Sciatic nerve (tissue), 2 donors: ENCODE measurements around the gene CASS4. TPM values are rescaled to one million over a fixed set of nuclear protein-coding genes. Genes with fewer than 3 reads are reported as not detected.

Source experiments
- ATAC-seq: fragments of 200-7000 bp; cut with Tn5 transposase; one replicate; pipeline ENCODE4 v1.9.1; 2020; ENCODE audit warnings: mild to moderate bottlenecking, moderate library complexity
- DNase-seq: peaks from one replicate; pipeline ENCODE4 v3.0.0-alpha.2; 2020; ENCODE audit warnings: low spot score
- intact Hi-C: fragments of 100-400 bp; cut with DNase I; formaldehyde crosslinking; loops from one replicate; pipeline ENCODE4 v1.14.2; 2022
- total RNA-seq: library from RNA; stranded (reverse); fragmentation: NEBNext Ultra II Directional; extraction: Animal tissue kit (Norgen Biotek cat#: 25700); gene quantifications from one replicate; pipeline ENCODE4 v1.2.1, GENCODE V29; 2021
- donor health status: DM: no; HTN: no; CAD: no.
- donor health status: DM: no; HTN: no; CAD: no.

Gene CASS4
- total RNA-seq, 1 donor from 2014 or later: 2.4 TPM

GRCh38 chr20:56420940-56421688 is 9.1 kb downstream of the CASS4 start:
- intact Hi-C loops: no loop called here
- no peak for DNase-seq
- no peak for ATAC-seq

- peak; percentile 34 for ATAC-seq
- intact Hi-C loops: no loop called here
- DNase-seq: no peak
Measured at GRCh38 chr20:56422076-56422823, 10.2 kb downstream of the CASS4 start.

GRCh38 chr20:56422824-56423189 is 10.7 kb downstream of the CASS4 start:
- intact Hi-C loops: no loop called here
- no peak for ATAC-seq

GRCh38 chr20:56423211-56423610 is 11.2 kb downstream of the CASS4 start:
- no peak for ATAC-seq
- intact Hi-C loops: no loop called here
- DNase-seq: no peak

More at GRCh38 chr20:56422824-56423189, 10.7 kb downstream of the CASS4 start:
- no peak for DNase-seq

GRCh38 chr20:56423886-56424285 is 11.8 kb downstream of the CASS4 start:
- no peak for DNase-seq
- intact Hi-C loops: no loop called here
- ATAC-seq: no peak

GRCh38 chr20:56424931-56425330 is 12.9 kb downstream of the CASS4 start:
- intact Hi-C loops: no loop called here
- ATAC-seq (no peak), DNase-seq (no peak)

- DNase-seq (no peak), ATAC-seq (no peak)
- intact Hi-C loops: no loop called here
Measured at GRCh38 chr20:56426026-56426425, 14.0 kb downstream of the CASS4 start.

GRCh38 chr20:56426926-56427325 is 14.9 kb downstream of the CASS4 start:
- DNase-seq (no peak), ATAC-seq (no peak)
- intact Hi-C loops: no loop called here

GRCh38 chr20:56427797-56428196 is 15.7 kb downstream of the CASS4 start:
- intact Hi-C loops: no loop called here
- ATAC-seq (no peak), DNase-seq (no peak)

- ATAC-seq: no peak
- intact Hi-C loops: no loop called here
- no peak for DNase-seq
Measured at GRCh38 chr20:56428410-56428809, 16.4 kb downstream of the CASS4 start.

GRCh38 chr20:56428881-56429280 is 16.8 kb downstream of the CASS4 start:
- ATAC-seq (no peak), DNase-seq (peak; percentile 21)

GRCh38 chr20:56429502-56429901 is 17.4 kb downstream of the CASS4 start:
- intact Hi-C loops: no loop called here
- ATAC-seq (no peak), DNase-seq (peak; percentile 40)

More at GRCh38 chr20:56428881-56429280, 16.8 kb downstream of the CASS4 start:
- intact Hi-C loops: no loop called here

- intact Hi-C loops: no loop called here
- DNase-seq (no peak), ATAC-seq (no peak)
Measured at GRCh38 chr20:56429941-56430340, 17.9 kb downstream of the CASS4 start.

GRCh38 chr20:56430461-56430860 is 18.4 kb downstream of the CASS4 start:
- DNase-seq: no peak
- no peak for ATAC-seq
- intact Hi-C loops: no loop called here

GRCh38 chr20:56430957-56431356 is 18.9 kb downstream of the CASS4 start:
- no peak for DNase-seq
- intact Hi-C loops: no loop called here
- no peak for ATAC-seq

GRCh38 chr20:56431471-56431870 is 19.4 kb downstream of the CASS4 start:
- intact Hi-C loops: no loop called here
- DNase-seq (no peak), ATAC-seq (no peak)

GRCh38 chr20:56433221-56433879 is 21.3 kb downstream of the CASS4 start:
- ATAC-seq (no peak), DNase-seq (no peak)
- intact Hi-C loops: no loop called here

- DNase-seq (no peak), ATAC-seq (no peak)
- intact Hi-C loops: no loop called here
Measured at GRCh38 chr20:56433880-56434255, 21.8 kb downstream of the CASS4 start.

- intact Hi-C loops: no loop called here
- ATAC-seq: no peak
- no peak for DNase-seq
Measured at GRCh38 chr20:56437196-56437960, 25.3 kb downstream of the CASS4 start.
